Activated CD4-positive, alpha-beta T cell treated with anti-CD3 and anti-CD28 coated beads, Interleukin-2, amount 50 U/mL, for 48 hours (primary cell): ENCODE measurements around the gene NKTR.
A peak's percentile ranks its signal among the peaks of the same experiment; 100 is the strongest.

Source experiments
- DNase-seq, 2 experiments: peaks; one replicate each; pipeline ENCODE4 v3.0.0-alpha.2; 2020

Gene NKTR

GRCh38 chr3:42651248-42652091 is 51.0 kb downstream of the NKTR start:
- DNase-seq, result no peak

DNA sequence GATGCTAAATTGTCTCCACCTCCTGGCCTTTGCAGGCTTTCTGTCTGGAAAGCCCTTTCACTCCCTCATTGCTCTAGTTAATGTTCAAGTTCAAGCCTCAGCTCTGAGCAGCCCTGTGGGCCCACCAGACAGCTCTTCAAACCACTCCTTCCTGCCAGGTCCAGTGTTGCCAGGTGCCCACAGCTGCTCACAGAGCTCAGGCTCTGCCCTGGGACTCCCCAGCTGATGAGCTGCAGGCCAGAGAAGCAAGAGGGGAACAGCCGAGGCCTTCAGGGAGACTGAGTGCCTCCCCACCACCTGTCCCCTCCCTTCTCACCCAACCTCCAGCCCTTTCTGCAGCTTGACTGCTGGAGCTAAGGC is 51.7 kb downstream of the NKTR start:
- DNase-seq, result no peak

DNA sequence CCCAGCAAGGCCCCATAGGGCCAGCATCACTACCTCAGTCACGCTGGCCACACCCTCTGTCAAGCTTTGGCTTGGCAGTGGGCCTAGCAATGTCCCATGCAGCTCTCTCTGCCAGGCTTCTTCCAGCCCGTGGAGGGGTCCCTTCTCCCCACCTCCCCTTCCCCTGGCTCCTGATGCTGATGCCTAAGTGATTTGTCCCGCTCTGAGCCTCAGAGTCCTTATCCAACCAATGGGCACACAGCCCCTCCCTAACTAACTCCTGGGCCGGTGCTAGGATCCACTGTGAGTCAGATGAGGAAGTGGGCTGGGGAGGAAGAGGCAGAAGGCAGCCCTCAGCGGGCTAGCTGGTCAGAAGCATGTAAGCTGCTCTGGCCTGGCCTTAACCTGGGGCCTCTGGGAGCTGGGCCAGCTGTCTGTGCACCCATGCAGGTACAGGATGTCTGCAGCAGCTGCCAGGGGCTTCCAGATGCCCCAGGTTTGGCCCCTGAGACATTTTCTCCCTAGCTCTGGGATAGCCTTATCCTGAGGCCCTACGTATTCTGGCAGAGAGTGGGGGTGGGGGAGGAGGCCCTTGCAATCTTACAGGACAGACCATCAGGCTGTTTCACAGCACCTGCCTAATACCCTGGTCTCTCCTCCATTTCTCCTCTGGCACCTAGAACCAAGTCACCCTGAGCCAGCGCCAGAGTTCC is 52.3 kb downstream of the NKTR start:
- DNase-seq, result no peak

GRCh38 chr3:42653303-42653559 is 52.7 kb downstream of the NKTR start:
- no peak for DNase-seq

GRCh38 chr3:42653560-42654330 is 53.3 kb downstream of the NKTR start, which contains the start of gene ZBTB47:
TSS of gene ZBTB47 (plus strand) at chr3:42653697. CDS start at chr3:42658356, 4,659 bp downstream.
- peak in 1 of 2 experiments; percentile 40 for DNase-seq

- no peak for DNase-seq
These were observed 54.1 kb downstream of the NKTR start for GRCh38 chr3:42654331-42655201.

- DNase-seq, result no peak
These were observed 54.9 kb downstream of the NKTR start for GRCh38 chr3:42655331-42655888.

DNA sequence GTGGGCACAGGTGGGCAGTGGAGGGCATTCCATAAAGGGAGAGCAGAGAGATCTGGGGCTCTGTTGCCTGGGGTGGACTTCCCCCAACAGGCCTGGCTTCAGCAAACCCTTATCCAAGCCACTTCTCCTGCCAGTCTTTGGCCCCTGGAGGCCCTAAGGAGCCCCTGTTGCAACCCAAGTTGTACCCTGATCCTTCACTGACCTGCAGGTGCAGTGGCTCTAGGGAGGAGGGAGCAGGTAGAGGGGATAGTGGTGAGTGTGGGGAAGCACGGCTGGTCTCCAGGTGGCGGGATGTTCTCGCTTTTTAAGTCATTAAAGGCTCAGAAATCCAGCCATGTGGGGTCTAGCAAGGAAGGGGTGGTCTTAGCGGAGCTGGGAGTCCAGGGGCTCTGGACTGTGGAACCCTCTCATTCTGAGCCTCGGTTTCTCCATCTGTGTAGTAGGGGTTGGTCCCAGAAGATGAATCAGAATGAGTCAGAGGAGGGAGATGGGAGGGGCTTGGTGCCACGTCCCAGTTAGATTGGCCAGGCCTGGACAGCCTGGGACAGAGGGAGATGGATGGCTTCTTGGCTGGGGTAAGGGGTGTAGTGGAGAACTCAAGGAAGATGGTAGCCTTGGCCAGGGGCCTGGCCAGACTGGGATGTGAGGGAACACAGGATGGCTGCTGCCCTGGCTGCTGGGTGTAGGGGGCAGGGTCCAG is 55.6 kb downstream of the NKTR start:
- DNase-seq, result no peak

DNA sequence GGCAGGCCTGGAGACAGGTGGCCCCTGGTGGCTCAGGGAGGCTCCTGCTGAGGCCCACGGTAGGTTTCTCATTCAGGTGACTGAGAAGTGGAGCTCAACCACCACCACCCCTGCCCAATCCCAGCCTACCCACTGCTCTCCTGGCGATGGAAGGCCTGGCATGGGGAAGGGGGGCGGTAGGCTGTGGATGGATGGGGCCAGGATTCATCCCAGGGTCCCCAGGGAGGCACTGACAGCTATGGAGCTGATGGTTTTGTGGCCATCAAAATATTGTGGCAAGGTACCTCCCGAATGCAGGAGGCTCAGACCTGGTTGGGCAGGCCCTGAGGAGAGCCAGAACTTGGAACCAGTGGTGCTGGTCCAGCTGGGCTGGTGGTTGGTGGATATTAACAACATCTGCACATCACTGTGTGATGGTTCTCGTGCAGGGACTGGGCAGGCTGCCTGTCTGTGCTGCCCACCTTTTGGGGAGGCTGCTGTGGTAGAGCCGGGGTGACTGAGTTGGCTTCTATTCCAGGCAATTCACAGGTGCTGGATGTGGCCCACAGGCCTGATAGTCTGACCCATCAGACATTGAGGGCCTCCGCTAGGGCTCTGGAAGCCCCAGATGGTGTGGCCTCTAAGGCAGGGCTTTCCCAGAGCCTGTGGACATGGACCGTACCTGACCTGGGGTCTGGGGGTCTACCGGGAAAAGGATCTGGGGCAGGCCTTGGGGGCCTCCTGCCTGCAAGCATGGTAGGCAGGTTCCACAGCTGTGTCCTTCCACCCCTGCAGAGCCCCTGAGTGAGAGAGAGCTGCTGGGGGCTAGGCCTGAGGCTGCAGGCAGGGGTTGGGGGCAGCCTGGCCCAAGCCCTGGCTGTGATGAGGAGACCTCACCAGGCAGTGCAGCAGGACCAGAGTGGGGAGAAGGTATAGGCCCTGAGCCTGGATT is 56.5 kb downstream of the NKTR start:
- no peak for DNase-seq

- DNase-seq, result no peak
These were observed 57.2 kb downstream of the NKTR start for GRCh38 chr3:42657675-42658074.

- DNase-seq, result no peak
These were observed 57.7 kb downstream of the NKTR start for GRCh38 chr3:42658091-42658770.

- no peak for DNase-seq
These were observed 58.4 kb downstream of the NKTR start for GRCh38 chr3:42658771-42659390.

DNA sequence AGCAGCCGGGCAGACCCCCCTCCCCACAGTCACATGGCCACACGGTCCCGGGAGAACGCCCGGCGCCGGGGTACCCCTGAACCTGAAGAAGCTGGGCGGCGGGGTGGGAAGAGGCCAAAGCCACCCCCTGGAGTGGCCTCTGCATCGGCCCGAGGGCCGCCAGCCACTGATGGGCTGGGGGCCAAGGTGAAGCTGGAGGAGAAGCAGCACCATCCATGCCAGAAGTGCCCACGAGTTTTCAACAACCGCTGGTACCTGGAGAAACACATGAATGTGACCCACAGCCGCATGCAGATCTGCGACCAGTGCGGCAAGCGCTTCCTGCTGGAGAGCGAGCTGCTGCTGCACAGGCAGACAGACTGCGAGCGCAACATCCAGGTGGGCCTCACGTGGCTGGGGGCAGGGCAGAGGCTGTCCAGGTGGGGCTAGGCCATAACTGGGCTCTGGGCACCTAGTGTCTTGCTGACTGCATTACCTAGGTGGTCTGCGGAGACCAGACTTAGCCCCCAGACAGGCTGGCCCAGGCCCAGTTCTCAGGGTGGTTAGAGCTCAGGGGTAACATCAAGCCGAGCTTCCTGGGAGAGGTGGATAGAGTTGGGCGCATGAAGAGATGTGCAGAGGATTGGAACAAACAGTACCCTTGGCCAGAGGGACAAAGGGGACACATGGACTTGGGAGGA is 59.1 kb downstream of the NKTR start:
- DNase-seq, result no peak

GRCh38 chr3:42660131-42660715 is 59.7 kb downstream of the NKTR start:
- DNase-seq, result no peak

- DNase-seq, result no peak
These were observed 60.4 kb downstream of the NKTR start for GRCh38 chr3:42660898-42661297.

- DNase-seq, result no peak
These were observed 61.1 kb downstream of the NKTR start for GRCh38 chr3:42661593-42662022.

DNA sequence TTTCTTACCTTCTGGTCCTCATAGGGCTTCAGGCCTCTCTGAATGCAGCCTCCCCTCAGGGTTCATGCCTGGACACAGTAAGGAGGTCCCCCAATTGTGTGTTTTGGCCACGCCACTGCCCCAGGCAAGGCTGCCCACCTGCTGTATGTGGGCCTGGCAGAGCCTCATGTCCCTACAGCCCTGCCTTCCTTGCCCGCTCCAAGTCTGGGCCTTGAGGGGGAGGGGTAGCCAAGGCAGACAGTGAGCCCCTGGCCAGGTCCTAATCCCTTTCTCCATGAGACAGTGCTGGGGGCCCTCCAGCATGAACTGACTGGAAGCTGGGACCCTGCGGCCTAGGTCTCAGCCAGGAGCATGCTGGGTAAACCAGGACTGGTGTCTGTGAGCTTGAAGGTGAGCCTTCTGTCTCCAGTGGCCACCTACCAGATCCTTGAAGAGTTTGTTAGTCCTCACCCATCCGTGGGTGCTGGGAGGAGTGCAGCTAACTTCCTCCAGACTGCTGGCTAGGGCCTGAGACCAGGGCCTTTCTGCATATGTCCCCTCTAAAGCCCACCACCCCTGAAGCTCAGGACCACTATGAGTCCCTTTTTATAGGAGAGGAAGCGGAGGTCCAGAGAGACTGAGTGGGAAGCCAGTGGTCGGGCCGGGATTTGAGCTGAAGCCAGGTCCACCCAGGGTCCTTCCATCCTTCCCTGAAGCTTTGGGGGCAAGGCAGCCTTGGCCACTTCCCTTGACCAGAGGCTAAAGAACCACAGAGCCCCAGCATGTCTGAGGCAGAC is 61.7 kb downstream of the NKTR start:
- DNase-seq, result no peak
